Occipital lobe (tissue), 2 donors: ENCODE measurements around the gene TRMT1L. TPM values are rescaled to one million over a fixed set of nuclear protein-coding genes. Genes with fewer than 3 reads are reported as not detected.
"Not testable (repeated sequence)": the region's sequence is repeated elsewhere in the genome, so short reads cannot be mapped to it uniquely, and the experiment has no call there.

Experiments
- DNase-seq: peaks from one replicate; lab custom pipeline; 2025; lab: John Stamatoyannopoulos, UW
- total RNA-seq: library from RNA; depleted of rRNA; stranded (reverse); fragments of >200 nt; gene quantifications from one replicate; pipeline ENCODE4 v1.2.3, GENCODE V29; 2014

TRMT1L gene, protein sequence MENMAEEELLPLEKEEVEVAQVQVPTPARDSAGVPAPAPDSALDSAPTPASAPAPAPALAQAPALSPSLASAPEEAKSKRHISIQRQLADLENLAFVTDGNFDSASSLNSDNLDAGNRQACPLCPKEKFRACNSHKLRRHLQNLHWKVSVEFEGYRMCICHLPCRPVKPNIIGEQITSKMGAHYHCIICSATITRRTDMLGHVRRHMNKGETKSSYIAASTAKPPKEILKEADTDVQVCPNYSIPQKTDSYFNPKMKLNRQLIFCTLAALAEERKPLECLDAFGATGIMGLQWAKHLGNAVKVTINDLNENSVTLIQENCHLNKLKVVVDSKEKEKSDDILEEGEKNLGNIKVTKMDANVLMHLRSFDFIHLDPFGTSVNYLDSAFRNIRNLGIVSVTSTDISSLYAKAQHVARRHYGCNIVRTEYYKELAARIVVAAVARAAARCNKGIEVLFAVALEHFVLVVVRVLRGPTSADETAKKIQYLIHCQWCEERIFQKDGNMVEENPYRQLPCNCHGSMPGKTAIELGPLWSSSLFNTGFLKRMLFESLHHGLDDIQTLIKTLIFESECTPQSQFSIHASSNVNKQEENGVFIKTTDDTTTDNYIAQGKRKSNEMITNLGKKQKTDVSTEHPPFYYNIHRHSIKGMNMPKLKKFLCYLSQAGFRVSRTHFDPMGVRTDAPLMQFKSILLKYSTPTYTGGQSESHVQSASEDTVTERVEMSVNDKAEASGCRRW
- total RNA-seq = 20.6 TPM

DNA sequence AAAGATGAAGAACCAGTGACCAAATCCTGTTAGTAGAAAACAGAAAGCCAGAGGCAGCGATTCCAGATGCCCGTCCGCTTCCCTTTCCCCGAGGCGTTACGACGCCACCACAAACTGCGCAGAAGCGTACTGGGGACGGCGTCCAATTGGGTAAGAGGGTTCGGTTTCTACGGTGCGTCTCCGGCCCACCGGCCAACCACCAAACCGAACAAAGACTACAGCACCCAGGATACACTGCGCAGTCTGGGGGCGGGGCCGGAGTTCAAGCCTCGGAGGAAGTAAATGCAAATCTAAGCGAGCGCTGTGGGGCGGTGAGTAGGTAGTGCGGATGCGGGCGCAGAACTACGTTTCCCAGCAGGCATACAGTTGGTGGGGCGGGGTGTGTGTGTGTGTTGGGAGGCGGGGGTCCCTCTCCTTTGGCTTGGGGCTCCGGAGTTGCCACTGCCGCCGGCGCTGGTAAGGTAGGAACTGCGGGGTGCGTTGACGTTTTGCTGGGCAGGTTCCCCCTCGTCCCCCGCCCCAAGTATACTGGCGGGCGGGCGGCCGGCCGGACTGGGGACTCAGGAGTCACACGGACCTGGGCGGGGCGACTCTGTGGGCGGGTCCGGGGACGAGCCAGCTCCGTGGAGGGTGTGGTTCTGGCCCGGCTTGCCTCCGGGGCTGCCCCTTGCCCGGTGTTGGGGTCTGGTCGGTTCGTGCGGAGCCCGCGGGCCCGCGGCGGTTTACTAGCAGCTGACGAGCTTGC, at the start of gene TRMT1L, which contains the start of gene SWT1:
Gene TRMT1L, minus strand, starts transcription at position 100 of the 745 bp plus-strand sequence. CDS start 241 bp downstream, outside the sequence.
Gene SWT1, plus strand, starts transcription at position 314 of the 745 bp plus-strand sequence. CDS start 3,675 bp downstream, outside the sequence.
- peak; percentile 99 for DNase-seq

DNA sequence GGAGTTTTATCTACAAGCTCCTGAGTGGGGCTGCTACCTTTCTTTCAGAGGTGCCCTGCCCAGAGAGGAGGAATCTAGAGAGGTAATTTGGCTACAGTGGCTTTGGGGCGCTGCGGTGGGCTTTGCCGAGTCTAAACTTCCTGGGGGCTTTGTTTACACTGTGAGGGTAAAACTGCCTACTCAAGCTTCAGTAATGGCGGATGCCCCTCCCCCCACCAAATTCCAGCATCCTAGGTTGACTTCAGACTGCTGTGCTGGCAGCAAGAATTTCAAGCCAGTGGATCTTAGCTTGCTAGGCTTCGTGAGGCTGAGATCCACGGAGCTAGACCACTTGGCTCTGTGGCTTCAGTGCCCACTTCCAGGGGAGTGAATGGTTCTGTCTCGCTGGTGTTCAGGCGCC, 44.1 kb upstream of the TRMT1L start:
- no peak for DNase-seq

DNA sequence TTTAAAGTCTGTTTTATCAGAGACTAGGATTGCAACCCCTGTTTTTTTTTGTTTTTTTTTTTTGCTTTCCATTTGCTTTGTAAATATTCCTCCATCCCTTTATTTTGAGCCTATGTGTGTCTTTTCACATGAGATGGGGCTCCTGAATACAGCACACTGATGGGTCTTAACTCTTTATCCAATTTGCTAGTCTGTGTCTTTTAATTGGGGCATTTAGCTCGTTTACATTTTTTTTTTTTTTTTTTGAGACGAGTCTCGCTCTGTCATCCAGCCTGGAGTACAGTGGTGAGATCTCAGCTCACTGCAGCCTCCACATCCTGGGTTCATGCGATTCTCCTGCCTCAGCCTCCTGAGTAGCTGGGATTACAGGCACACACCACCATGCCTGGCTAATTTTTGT, 42.0 kb upstream of the TRMT1L start:
- DNase-seq = not testable (repeated sequence)

DNA sequence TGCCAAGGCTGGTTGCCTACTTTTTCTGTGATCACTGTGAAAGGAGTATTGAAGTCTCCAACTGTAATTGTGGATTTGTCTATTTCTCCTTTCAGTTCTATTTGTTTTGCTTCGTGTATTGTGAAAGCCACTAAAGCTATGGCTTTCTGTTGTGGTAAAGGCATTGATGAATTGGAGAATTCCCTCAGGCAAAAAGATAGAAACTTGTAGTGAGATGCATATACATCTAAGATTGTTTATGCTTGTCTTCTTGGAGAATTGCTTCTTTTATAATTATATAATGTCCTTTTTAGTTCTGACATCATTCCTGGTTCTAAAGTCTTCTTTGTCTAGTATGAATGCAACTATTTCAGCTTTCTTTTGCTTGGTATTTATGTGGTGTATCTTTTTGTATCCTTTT, 37.0 kb upstream of the TRMT1L start:
- no peak for DNase-seq

DNA sequence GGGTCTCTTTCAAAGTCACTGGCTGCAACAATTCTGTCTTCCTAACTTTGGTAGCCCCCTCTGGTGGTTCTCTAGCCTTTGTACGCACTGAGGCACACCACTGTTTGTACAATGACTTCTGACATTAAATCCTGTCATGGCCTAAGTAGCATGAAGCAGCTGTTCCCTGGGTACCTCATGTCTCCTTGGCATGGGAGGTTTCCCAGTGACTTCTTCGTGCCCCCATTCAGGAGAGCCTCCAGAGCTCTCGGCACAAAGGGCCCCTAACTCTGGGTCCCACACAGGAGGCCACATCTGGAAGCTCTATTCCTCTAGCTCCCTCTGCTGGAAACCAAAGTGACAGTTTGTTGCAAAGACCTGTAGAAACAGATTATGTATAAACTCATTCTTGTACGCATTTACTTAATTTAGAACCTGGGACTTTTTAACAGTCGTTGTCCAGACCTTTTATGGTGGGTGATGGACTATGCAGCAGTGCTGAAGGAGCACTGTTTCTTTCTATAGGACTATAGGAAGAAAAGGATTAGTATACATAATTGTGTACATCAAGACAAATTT, 13.6 kb upstream of the TRMT1L start:
- no peak for DNase-seq

DNA sequence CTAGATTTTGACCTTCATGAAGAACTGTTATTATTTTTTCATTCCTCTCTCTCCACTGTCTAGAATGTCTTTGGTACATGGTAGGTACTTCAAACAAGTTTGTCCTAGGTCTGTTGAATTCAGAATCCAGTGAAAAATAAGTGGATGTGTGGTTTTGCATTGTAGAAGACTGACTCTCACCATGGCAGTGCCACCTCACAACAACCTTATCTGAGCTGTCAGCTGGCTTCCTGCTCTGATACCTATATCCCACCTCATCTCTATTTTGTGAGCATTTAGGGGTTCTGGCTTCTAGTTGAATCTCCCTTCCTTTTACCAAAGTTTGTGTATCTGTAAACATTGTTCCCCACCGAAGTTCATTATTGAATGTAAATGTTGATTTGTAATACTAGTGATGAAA, 9.4 kb upstream of the TRMT1L start:
- no peak for DNase-seq

DNA sequence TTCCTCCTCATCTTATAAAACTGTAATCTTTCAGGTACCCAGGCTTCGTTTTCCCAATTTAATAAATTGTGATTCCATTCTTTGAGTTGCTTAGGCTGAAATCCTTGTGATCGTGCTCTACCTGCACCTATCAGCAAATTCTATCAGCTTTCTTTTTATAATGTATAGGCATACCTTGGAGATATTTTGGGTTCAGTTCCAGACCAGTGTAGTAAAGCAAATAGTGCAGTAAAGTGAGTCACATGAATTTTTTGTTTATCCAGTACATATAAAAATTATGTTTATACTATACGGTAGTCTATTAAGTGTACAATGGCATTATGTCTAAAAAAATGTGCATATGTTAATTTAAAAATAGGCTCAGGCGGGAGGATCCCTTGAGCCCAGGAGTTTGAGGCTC, 5.7 kb upstream of the TRMT1L start:
- no peak for DNase-seq

DNA sequence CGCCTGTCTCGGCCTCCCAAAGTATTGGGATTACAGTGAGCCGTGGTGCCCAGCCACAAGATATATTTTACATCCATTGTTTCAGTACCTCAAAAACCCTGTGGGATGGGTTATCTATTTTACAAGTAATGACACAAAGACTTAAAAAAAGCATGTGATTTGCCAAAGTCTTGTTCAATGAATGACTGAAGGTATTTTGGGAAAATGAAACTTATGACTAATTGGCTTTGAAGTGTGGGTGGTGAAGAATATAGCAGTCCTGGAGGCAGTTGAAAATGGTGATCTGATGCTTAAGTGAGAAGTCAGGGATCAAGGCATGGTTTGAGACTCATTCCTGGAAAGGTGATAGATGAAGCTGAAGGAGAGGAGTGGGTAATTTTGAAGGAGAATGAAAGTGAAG, 3.2 kb upstream of the TRMT1L start:
- DNase-seq = no peak

DNA sequence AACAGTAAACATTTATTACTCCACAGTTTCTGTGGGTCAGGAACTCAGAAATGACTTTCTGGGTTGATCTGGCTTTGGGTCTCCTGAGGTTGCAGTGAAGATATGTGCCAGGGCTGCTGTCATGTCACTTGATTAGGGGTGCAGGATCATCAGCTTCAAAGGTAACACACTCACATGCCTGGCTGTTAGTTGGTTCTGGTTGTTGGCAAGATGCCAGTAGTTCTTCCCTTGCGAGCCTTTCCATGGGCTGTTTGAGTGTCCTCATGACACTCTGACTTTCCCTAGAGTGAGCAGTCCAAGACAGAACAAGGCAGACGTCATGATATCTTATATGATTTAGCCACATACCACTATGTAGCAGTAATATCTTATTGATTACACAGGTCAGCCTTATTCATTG, 2.0 kb upstream of the TRMT1L start:
- DNase-seq = no peak

DNA sequence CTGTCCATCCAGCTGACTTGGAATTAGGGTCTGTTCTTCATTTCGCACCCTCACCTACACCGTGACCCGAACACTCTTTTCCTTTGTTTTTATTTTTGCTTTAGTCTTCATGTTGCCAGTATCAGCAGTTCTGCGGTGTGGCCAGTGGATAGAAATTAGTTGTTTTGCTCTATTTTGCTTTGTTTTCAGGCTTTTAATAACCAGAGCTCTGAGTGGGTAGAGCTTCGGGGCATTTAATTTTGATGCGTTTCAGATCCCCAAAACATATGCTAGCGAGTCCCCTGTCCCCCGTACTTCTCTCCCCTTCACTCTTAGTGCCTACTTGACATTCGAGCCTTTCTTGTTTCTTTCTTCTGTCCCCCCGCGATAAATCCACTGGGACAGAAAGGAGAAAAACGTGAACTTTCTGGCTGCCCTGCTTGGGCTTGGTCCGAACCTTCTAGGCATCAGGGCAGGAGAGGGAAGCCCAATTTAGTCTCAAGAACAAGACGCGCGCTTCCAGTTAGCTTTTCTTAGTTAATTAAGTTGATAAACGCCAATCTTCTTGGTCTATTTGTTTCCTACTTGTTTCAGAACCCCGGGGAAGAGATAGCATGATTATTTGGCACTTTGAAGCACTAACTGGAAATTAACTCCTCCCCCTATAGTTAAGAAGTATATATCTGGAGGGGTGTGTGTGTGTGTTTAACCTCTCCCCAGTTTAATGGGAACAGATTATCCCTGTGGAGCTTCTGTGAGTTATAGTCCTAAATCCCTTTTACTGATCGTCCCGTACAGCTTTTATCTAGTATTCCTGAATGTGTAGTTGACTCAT, 1.1 kb upstream of the TRMT1L start:
- no peak for DNase-seq

DNA sequence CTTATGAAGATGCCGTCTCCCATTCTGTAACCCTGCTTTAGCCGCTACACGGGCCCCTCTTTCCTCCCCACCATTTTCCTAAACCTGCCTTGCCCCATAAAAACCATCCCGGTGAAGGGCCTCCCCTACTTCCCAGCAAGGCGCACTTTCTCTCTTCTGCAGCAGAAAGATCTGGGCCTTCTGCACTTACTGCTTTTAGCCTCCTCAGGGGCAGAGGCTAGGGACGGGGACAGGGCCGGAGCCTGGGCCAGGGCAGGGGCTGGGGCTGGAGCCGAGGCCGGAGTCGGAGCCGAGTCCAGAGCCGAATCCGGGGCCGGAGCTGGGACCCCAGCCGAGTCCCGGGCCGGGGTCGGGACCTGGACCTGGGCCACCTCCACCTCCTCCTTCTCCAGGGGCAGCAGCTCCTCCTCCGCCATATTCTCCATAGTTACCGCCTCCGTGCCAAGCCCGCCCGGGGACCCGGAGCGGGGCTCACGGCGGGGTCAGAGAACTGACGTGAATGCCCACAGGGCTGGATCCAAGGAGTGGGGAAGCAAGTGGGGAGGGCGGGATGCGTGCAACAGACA, 382 bp downstream of the TRMT1L start:
- no peak for DNase-seq

DNA sequence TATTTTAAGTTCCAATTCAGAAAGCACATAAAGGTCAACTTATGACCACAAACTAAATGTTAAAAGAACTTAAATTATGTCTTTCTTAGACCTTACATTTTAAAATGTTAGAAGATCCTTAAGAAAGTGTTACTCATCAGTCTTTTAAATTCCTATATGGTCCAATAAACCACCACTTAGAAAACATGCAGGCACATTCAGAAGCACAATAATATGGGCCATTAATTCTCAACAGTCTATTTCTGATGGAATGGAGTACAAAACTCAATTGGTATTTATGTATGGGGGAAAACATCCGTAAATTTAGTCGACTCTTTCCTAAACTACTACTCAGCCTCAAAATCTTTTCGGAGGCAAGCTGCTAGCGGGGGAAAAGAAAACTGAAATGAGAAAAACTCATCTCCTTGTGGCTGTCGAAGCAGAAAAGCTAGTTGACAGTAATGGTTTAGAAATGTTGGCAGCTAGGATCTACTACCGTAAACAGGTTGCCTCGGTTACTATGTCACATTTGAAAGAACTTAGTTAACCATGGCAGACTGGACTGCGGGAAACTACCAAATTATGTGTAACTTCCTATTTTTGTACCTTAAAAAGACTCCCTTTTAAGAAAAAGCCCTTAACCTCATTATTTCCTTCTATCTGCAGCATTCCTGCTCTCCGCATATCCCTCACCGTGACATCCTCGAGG, 1.0 kb downstream of the TRMT1L start:
- DNase-seq = no peak

DNA sequence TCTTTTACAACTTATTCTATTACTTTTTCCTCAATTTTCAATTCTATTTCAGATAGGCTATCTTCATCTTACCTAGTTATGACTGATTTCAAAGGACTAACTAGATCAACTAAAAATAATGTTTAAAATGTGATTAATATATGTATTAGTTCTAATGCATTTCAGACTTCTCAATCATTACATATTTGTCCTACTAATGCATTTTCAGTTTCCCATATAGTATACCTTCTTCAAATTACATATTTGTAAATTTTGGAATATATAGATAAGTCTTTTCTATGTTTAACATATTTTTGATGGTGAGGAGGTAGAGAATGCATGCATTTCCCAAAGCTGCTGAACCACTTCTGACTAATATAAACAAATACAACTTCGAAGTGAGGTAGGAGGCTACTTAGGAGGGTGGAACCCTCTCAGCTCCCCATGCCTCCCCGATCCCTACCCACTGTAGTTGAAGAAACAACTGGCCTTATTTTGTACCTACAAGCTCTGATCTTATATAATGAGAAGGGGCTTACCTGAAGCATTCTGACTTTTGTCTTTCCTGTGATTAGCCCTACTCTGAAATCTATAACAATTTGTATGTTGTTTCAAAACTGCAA, 1.7 kb downstream of the TRMT1L start:
- no peak for DNase-seq

DNA sequence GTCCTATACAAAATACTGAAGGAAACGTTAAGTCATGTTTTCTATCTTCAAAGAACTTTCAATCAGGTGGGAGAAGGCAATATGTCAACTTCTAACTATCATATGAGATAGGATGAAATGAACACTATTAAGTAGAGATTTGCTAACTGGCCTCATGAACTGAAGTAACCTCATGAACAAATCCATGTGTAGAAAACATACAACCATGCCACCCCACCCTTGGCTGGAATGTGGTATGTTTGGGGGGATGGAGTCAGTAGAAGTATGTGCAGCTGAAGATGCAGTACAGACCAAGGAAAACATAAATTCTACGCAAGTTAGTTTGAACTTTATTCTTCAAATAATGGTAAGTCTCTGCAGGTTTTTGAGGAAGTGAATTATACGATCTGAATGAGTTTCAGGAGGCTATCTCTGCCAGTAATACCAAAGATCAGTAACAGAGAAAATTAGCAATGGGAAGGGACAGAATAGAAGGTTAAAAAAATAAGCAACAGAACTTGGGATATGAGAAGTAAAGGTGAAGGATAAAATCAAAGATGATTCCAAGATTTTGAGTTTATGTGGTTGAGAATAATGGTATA, 4.5 kb downstream of the TRMT1L start:
- DNase-seq = no peak

DNA sequence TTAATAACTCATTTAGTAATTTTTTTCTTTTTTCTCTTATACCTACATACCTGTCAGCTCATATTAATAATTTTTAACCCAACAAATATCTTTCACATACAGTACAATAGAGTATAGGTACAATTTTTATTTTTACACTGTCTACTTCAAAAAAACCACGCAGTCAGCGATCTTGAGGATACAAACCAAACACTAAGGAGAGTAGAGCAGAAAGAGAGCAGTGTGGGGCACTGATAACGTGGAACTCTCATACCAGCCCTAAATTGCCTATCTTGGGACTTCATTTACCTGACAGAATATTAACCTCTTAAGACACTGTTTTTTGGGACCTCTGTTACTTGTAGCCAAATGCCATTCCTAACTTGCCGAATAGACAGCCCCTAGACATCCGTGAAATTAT, 5.5 kb downstream of the TRMT1L start:
- DNase-seq = no peak

DNA sequence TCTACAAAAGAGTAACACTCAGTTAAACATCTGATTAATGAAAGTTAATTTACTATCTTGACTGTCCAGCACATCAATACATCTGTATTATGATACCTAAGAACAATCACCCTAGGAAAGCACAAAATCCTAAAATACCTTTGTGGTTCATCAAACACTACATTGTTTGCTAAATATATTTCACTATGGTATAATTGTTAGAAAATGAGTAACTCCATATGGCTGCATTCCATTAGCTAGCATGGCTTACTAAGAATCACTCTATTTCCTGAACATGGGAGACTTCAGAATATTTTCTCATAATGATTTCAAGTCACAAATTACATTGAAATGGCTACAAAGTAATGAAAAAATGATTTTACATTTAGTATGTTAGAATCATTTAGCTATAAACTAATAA, 12.5 kb downstream of the TRMT1L start:
- no peak for DNase-seq

DNA sequence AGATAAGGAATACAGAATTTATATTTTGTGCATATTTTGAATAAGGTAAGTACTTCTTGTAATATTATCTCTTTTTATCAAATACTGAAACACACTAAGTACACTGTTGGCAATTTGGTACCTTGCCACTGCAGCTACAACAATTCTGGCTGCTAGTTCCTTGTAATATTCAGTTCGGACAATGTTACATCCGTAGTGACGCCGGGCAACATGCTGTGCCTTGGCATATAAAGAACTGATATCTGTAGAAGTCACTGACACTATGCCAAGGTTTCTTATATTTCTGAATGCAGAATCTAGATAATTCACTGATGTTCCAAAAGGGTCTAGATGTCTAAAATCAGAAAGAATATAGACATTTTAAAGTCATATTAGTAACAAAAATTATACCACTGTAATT, 17.5 kb downstream of the TRMT1L start:
- DNase-seq = no peak

DNA sequence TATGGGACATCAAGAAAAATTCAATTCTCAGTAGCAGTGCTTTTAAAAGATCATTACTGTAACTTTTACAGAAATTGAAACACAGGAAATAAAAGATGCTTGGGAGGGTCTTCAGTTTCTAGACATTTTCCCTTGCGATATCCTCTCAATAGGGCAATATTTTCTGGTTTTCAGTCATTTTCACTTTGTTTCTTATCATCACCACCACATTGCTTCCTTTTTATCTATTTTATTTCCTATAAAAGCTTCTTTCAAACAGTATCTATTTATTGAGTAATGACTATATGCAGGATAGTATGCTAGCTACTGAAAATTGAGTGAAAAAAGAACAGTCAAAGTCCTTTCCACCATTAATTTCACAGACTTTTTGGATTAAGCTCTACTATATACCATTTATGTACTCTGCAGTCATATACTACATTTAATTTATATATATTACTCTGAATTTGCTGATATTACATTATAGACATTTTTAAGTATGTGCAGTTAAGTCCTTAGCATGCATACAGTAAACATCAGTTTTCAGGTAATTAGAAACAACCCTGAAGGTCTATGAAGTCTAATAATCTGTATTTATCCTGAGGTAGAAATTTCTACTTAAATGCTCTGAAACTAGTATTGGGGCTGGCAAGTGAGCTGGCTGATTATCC, 18.7 kb downstream of the TRMT1L start:
- DNase-seq = no peak

DNA sequence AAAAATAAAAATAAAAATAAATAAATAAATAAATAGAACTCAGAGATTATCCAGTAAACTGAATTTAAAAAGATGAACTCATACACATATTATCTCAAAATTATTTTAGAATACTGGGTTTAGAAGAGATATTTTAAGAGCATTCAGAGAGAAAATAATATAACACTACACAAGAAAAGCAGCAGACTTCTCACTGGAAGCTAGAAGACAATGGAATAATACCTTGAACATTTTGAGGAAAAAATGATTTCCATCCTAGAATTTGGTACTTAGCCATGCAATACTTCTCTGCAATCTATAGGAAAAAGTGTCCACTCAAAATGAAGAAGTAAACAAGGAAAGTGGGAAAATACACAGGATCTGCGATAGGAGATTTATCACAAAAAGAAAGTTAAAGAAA, 24.2 kb downstream of the TRMT1L start:
- DNase-seq = no peak
